ENCODE data around the gene TMEM38B. TPM values are rescaled to one million over a fixed set of nuclear protein-coding genes. Genes with fewer than 3 reads are reported as not detected.

Gene TMEM38B
- total RNA-seq, 4 donors from 2014 or later: 9.9 to 18.0 (median 12.5) TPM

DNA sequence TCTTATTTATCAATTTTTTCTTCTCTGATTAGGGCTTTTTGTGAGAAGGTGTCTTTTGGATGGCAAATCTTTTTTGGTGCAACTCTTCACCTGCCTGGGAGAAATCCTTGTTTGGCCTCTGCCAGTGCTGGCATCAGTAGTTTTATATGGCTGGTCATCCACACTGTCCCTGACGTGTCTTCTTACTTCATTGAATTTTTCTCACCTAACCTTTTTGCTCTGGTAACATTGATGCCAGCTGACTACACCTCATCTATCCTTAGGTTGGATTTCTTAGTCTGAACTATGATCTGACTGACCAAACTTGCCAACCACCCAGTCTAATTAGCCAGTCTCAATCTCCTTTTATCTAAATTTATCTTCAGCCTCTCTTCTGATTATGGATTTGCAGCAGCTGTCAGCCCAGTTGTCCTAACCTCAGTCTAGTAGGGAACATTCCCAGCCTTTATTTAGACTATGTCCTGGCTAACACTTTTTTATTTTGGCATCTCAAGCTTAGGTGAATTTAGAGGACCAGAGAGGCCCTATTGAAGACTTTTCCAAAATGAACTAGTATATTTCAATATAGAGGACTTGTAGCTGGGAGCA is 10.6 kb upstream of the TMEM38B start:
- Histone ChIP-seq H3K27me3 (no peaks in the 10 kb centered on the region), H3K36me3 (no peaks in the 10 kb centered on the region), H3K4me3 (no peak overlapping the region), H3K4me1 (no peaks in the 10 kb centered on the region), H3K9me3 (no peaks in the 10 kb centered on the region), H3K27ac (no peak overlapping the region)
- no peak for DNase-seq
- TF ChIP-seq, protein P1, sequence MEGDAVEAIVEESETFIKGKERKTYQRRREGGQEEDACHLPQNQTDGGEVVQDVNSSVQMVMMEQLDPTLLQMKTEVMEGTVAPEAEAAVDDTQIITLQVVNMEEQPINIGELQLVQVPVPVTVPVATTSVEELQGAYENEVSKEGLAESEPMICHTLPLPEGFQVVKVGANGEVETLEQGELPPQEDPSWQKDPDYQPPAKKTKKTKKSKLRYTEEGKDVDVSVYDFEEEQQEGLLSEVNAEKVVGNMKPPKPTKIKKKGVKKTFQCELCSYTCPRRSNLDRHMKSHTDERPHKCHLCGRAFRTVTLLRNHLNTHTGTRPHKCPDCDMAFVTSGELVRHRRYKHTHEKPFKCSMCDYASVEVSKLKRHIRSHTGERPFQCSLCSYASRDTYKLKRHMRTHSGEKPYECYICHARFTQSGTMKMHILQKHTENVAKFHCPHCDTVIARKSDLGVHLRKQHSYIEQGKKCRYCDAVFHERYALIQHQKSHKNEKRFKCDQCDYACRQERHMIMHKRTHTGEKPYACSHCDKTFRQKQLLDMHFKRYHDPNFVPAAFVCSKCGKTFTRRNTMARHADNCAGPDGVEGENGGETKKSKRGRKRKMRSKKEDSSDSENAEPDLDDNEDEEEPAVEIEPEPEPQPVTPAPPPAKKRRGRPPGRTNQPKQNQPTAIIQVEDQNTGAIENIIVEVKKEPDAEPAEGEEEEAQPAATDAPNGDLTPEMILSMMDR (IDR thresholded peaks at IDR 0.05): no peak
- no peak for TF ChIP-seq POLR2A (IDR thresholded peaks at IDR 0.05)

DNA sequence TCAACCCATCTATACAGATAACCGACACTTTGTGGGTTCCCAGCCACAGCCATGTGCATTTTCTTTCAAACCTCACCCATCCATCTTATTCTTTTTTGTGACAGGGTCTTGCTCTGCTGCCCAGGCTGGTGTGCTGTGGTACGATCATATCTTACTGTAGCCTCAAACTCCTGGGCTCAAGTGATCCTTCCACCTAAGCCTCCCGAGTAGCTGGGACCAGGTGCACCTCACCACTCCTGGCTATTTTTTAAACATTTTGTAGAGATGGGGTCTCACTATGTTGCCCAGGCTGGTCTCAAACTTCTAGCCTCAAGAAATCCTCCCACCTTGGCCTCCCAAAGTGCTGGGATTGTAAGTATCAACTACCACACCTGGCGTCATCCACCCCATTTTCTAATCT is 7.4 kb upstream of the TMEM38B start:
- Histone ChIP-seq H3K36me3 (no peaks in the 10 kb centered on the region), H3K27me3 (no peaks in the 10 kb centered on the region), H3K27ac (no peak overlapping the region), H3K9me3 (no peaks in the 10 kb centered on the region), H3K4me3 (no peak overlapping the region), H3K4me1 (no peaks in the 10 kb centered on the region)
- DNase-seq: no peak
- no peak for TF ChIP-seq POLR2A (IDR thresholded peaks at IDR 0.05)
- TF ChIP-seq, protein P1 (IDR thresholded peaks at IDR 0.05): no peak

DNA sequence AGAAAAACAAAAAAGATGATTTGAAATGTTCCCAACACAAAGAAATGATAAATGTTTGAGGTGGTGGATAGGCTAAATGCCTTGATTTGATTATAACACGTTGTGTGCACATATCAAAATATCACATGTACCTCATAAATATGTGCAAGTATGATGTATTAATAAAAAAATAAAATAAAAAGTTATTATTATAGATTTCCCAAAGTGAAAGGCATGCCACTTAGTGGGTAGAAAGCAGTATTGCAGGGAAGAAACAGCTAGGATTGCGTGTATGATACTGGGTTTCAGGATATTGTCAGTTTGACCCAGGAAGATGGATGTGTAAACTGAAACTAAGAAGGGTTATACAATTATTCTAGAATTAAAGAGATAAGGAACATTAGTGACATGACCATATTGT is 3.6 kb upstream of the TMEM38B start:
- Histone ChIP-seq H3K27ac (no peak overlapping the region), H3K36me3 (no peaks in the 10 kb centered on the region), H3K4me3 (no peak overlapping the region), H3K9me3 (no peaks in the 10 kb centered on the region), H3K27me3 (no peaks in the 10 kb centered on the region), H3K4me1 (peaks cover 0 to 9% (median 4%) of the 10 kb centered on the region in 4 donors)
- no peak for TF ChIP-seq POLR2A (IDR thresholded peaks at IDR 0.05)
- TF ChIP-seq, protein P1 (IDR thresholded peaks at IDR 0.05): peak in 3 of 6 experiments; percentile 31 to 50 (median 40)
- no peak for DNase-seq

DNA sequence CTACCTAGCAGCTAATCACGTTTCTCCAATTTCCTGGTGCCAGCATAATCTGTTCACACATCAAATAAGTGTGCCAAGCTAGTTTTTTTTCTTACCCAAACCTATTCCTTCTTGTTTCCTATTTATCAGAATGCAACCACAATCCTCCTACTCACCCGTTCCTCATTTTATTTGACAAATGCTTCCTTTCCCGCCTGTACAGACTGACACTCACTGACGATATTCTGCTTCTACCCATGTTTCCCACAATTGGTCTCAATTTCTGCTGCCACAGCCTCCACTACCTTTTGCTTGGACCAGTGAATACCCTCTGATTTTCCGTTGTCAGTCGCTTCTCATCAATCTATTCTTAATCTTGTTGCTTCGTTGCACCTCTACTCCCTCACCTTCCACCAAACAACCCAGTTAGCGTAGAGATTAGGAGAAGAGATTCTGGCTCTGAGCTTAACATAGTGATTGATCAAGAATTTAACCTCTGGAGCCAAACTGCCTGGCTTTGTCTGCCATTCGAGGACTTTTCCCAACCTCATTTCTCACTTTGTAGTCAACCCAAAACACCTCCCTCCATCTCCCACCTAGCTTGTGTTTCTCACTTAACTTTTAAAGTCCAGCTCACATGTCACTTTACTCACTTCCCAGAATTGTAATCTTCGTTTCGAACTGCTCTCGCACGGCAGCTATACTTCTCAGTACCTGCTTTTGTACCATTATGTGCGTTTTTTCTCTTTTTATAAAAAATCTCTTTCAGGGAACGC is 729 bp upstream of the TMEM38B start:
- Histone ChIP-seq H3K27ac (peak overlapping the region in 1 of 4 donors; percentile 82), H3K27me3 (no peaks in the 10 kb centered on the region), H3K4me3 (peak overlapping the region; percentile 77 to 97 (median 82)), H3K4me1 (peaks cover 0 to 9% (median 4%) of the 10 kb centered on the region in 4 donors), H3K36me3 (no peaks in the 10 kb centered on the region), H3K9me3 (no peaks in the 10 kb centered on the region)
- DNase-seq: no peak
- no peak for TF ChIP-seq POLR2A (IDR thresholded peaks at IDR 0.05)

DNA sequence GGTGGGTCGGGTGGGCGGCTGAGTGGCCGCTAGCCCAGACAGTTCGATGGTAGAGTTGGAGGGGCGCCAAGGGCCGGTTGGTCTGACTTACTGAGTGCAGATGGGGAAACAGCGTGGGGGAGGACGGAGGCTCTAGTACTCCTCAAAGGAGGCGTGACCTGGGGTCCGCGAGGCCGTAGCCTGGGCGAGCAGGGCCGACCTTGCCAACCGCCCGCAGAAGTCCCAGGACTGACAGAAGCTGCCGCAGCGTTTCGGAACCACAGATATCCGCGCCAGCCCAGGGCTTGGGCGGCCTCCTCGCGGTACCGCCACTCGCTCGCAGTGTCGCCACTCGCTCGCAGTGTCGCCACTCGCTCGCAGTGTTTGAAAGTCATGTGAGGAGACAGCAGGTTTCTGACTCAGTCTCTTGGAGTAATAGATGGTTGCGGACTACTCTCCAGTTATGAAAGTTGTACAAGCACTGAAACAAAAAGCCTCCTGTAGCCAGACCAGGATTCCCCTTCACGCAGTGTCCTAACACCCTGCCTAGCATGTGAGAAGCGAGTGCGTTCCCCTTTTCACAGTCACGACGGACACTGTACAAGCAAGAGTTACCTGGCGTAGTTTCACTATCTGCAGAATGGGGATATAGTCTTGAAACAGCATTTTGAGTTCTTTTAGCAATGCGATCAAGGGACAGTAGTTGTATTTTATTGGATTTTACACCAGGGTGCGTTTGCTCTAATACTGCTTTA is 674 bp downstream of the TMEM38B start:
- no peaks in the 10 kb centered on the region for H3K27me3 ChIP-seq
- TF ChIP-seq, protein P1 (IDR thresholded peaks at IDR 0.05): peak in 1 of 6 experiments; percentile 0
- TF ChIP-seq POLR2A (IDR thresholded peaks at IDR 0.05): peak in 1 of 2 donors; percentile 42
- H3K27ac ChIP-seq: peak overlapping the region; percentile 59 to 82 (median 74)
- H3K4me1 ChIP-seq: peaks cover 0 to 9% (median 4%) of the 10 kb centered on the region in 4 donors
- H3K36me3 ChIP-seq: no peaks in the 10 kb centered on the region
- peak overlapping the region; percentile 77 to 97 (median 82) for H3K4me3 ChIP-seq
- no peaks in the 10 kb centered on the region for H3K9me3 ChIP-seq
- DNase-seq: peak; percentile 60 to 76 (median 76)

Data from Peyer's patch (tissue), 4 donors.